KMS-11 (cell line): ENCODE results near the gene ALPI.

Experiments
- H2AFZ ChIP-seq: fragments of 200-600 bp; sonication (generic); 2 replicates; pipeline ENCODE4 v1.6.1; 2016; ENCODE audit warnings: antibody characterized with exemption, mixed run types, low read depth
- H3K27ac ChIP-seq: fragments of 200-600 bp; sonication (generic); 2 replicates; pipeline ENCODE4 v1.6.1; 2016; ENCODE audit warnings: mild to moderate bottlenecking, mixed run types
- H3K27me3 ChIP-seq: fragments of 200-600 bp; sonication (generic); 2 replicates; pipeline ENCODE4 v1.6.1; 2017; ENCODE audit warnings: mild to moderate bottlenecking, low read depth, mixed run types, moderate library complexity; ENCODE audit not compliant: insufficient read depth
- H3K36me3 ChIP-seq: fragments of 200-600 bp; sonication (generic); 2 replicates; pipeline ENCODE4 v1.6.1; 2017; ENCODE audit warnings: mild to moderate bottlenecking, mixed run types; ENCODE audit not compliant: insufficient read depth
- H3K4me1 ChIP-seq: fragments of 200-600 bp; sonication (generic); 2 replicates; pipeline ENCODE4 v1.6.1; 2016; ENCODE audit warnings: mild to moderate bottlenecking, low read depth, mixed run types; ENCODE audit not compliant: poor library complexity, severe bottlenecking
- H3K4me2 ChIP-seq: fragments of 200-600 bp; sonication (generic); 2 replicates; pipeline ENCODE4 v1.7.0; 2016; ENCODE audit warnings: mild to moderate bottlenecking, mixed run types
- H3K4me3 ChIP-seq: fragments of 200-600 bp; sonication (generic); IDR thresholded peaks from 2 replicates; pipeline ENCODE4 v1.6.1; 2017; ENCODE audit warnings: low read depth, low read length, mixed read lengths; ENCODE audit not compliant: insufficient read depth
- H3K79me2 ChIP-seq: fragments of 200-600 bp; sonication (generic); 2 replicates; pipeline ENCODE4 v1.6.1; 2016; ENCODE audit warnings: low read depth, mixed run types; ENCODE audit not compliant: insufficient read depth
- H3K9ac ChIP-seq: fragments of 200-600 bp; sonication (generic); 2 replicates; pipeline ENCODE4 v1.6.1; 2016; ENCODE audit warnings: mild to moderate bottlenecking, mixed run types
- H4K20me1 ChIP-seq: fragments of 200-600 bp; sonication (generic); 2 replicates; pipeline ENCODE4 v1.6.1; 2016; ENCODE audit warnings: mild to moderate bottlenecking, mixed run types; ENCODE audit not compliant: insufficient read depth
- TF ChIP-seq, protein P1 (sequence below): fragments of 200-600 bp; sonication (generic); conservative IDR thresholded peaks from 2 replicates; pipeline ENCODE4 v1.6.1; 2017; ENCODE audit warnings: low read depth, mild to moderate bottlenecking, antibody characterized with exemption, low read length, moderate library complexity, mixed read lengths

Gene ALPI

DNA sequence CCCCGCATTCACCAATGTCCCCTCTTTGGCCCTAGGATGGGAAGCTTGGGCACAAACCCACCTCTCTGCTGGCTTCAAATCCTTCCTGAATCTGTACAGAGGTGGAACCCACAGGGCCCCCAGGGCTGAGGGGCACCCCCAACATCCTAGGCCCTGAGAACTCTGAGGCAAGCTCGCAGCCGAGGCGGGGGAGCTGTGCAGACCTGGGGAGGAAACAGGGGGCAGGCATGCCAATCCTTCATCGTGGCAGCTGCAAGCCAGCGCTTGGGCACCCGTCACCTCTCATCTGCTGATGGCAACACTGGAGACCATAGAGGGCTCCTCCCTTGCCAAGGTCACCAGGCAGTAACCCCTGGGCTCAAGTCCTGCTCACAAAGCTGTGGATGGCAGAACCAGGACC, 20.8 kb downstream of the ALPI start:
- TF ChIP-seq, protein P1, sequence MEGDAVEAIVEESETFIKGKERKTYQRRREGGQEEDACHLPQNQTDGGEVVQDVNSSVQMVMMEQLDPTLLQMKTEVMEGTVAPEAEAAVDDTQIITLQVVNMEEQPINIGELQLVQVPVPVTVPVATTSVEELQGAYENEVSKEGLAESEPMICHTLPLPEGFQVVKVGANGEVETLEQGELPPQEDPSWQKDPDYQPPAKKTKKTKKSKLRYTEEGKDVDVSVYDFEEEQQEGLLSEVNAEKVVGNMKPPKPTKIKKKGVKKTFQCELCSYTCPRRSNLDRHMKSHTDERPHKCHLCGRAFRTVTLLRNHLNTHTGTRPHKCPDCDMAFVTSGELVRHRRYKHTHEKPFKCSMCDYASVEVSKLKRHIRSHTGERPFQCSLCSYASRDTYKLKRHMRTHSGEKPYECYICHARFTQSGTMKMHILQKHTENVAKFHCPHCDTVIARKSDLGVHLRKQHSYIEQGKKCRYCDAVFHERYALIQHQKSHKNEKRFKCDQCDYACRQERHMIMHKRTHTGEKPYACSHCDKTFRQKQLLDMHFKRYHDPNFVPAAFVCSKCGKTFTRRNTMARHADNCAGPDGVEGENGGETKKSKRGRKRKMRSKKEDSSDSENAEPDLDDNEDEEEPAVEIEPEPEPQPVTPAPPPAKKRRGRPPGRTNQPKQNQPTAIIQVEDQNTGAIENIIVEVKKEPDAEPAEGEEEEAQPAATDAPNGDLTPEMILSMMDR, result no peak
- Histone ChIP-seq H3K4me2 (no peak overlapping the region), H3K27ac (no peak overlapping the region), H3K4me3 (no peak overlapping the region), H3K79me2 (no peaks in the 10 kb centered on the region), H4K20me1 (no peaks in the 10 kb centered on the region), H3K9ac (no peak overlapping the region), H3K36me3 (no peaks in the 10 kb centered on the region), H3K27me3 (peaks cover 4% of the 10 kb centered on the region; the same call in 1 of the 2 replicates), H3K4me1 (no peaks in the 10 kb centered on the region), H2AFZ (no peak overlapping the region)

DNA sequence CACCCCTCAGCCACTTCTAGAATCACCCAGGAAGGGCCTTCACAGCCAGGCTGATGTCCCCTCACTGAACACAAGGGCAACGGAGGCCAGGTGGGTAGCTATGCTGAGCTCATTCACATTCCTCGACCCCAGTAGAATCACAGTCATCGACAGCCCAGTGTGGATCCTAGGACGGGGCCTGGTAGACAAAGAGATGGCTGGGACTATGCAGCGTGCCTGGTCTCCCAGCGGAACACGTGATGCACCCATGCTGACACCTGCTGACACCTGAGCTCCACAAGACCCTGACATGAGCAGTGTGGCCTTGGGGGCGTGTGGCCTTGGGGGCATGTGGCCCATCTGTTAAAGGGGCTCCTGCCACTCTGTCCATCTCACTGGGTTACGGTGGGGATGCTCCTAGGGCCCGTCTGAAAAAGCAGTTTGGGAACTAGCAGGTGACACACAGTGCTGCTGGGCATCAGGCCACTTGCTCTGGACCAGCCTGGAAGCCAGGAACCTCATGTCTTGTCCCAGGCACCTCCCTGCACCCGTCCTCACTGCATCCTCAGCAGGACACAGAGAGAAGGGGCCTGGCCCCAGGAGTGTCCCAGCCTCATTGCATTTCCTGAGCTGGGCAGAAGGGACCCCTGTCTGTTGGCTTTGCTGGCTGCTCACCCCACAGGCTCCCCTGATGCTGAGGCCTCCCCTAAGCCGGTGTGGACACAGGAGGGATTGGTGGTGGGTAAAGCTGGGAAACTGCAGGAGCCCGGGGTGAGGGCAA, 22.0 kb downstream of the ALPI start:
- peaks cover 7% of the 10 kb centered on the region; the same call in 1 of the 2 replicates for H3K27me3 ChIP-seq
- H2AFZ ChIP-seq, result no peak overlapping the region
- no peaks in the 10 kb centered on the region for H3K36me3 ChIP-seq
- no peaks in the 10 kb centered on the region for H3K79me2 ChIP-seq
- H3K9ac ChIP-seq, result no peak overlapping the region
- H4K20me1 ChIP-seq, result no peaks in the 10 kb centered on the region
- TF ChIP-seq, protein P1, result no peak
- no peak overlapping the region for H3K4me2 ChIP-seq
- H3K4me3 ChIP-seq, result no peak overlapping the region
- H3K27ac ChIP-seq, result no peak overlapping the region
- no peaks in the 10 kb centered on the region for H3K4me1 ChIP-seq

DNA sequence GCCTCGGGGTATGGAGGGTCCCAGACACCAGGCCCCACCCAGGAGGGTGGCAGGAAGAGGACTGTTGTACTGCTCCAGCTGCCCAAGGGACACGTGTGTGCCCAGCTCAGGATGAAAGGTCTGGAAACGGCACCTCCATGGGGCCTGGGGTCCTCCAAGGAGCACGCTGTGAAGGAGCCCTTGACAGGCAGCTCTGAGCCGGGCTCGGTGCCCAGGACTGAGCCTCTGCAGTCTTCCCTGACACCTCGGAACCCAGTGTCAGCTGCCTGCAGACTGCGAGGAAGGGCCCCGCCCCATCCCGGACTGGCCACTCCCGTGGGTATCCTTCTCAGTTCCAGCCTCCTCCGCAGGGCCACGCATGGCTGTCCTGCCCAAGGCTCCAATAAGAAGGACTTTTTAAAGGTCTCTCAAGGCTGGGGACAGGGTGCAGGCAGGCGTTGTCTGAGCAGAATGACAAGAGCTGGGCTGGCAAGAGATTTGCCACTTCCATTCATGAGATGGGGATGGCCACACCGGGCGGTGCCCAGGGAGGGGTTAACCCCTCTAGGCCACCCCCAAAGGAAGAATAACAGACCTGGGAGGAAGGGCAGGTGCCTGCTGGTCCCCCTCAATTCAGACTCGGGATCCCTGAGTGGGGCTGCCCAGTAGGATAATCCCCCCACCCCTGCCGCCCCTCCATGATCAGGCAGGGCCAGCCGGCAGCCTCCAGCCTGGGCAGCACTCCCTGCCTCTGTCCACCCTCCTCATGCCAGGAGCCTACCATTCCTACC, 22.8 kb downstream of the ALPI start:
- no peak overlapping the region for H3K9ac ChIP-seq
- H4K20me1 ChIP-seq, result no peaks in the 10 kb centered on the region
- H3K4me3 ChIP-seq, result no peak overlapping the region
- no peak overlapping the region for H2AFZ ChIP-seq
- no peaks in the 10 kb centered on the region for H3K36me3 ChIP-seq
- no peak overlapping the region for H3K4me2 ChIP-seq
- no peaks in the 10 kb centered on the region for H3K79me2 ChIP-seq
- peaks cover 7% of the 10 kb centered on the region; the same call in 1 of the 2 replicates for H3K27me3 ChIP-seq
- no peaks in the 10 kb centered on the region for H3K4me1 ChIP-seq
- no peak overlapping the region for H3K27ac ChIP-seq
- TF ChIP-seq, protein P1, result no peak

DNA sequence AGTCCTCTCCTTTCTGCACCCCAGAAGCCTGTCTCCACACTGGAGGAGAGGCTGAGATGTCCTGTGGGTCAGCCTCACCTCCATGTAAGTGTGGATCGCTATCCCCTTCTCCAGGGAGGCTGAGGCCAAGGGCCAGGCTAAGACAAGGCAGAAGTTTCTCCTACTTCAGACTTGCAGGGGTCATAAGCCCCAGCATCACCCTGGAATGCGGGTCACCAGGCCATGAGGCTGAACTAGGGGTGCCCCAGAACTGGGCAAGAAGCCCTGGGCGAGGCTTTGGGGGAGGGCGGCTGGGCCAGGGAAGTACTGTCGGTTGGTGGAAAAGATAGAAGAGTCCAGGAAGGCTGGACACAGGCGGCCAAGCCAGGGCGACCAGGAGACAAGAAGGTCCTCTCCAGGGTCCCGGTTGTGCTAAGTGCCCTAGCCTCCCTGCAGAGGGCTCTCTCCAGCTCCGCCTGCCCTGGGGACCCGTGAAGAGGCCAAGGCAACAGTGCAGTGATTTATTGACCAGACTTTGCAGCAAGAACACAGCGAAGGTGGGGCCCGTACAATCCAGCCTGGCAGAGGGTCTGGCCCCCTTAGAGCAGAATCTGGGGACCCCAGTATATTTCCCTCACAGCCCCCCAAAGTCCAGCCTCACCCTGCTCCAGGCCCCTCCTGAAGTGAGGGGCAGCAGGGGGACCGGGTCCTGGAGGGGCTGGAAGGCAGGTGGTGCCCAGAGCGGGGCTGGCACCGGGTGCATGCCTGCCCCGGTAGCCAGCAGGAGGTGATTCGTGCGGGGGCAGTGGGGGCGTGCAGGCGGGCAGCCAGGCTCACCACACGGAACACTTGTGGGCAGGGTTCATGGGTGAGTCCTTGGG, 23.6 kb downstream of the ALPI start:
- no peak overlapping the region for H3K27ac ChIP-seq
- no peaks in the 10 kb centered on the region for H4K20me1 ChIP-seq
- no peak overlapping the region for H3K4me2 ChIP-seq
- no peaks in the 10 kb centered on the region for H3K79me2 ChIP-seq
- no peak overlapping the region for H2AFZ ChIP-seq
- H3K27me3 ChIP-seq, result peaks cover 7% of the 10 kb centered on the region; the same call in 1 of the 2 replicates
- H3K9ac ChIP-seq, result no peak overlapping the region
- H3K4me1 ChIP-seq, result no peaks in the 10 kb centered on the region
- TF ChIP-seq, protein P1, result no peak
- H3K4me3 ChIP-seq, result no peak overlapping the region
- no peaks in the 10 kb centered on the region for H3K36me3 ChIP-seq
